GM12878 (cell line): ENCODE data around the gene DBN1. TPM values are rescaled to one million over a fixed set of nuclear protein-coding genes. Genes with fewer than 3 reads are reported as not detected.

Experiments used
- ATAC-seq: fragments of 200-7000 bp; cut with Tn5 transposase; 3 replicates; pipeline ENCODE4 v1.9.1; 2020; ENCODE audit warnings: mild to moderate bottlenecking, moderate library complexity
- BruUV-seq: library from RNA; stranded (reverse); fragments of 400-500 nt; replicated peaks from 2 replicates; lab custom pipeline; 2021; lab: Mats Ljungman, UMichigan
- CTCF ChIA-PET: fragments of 300-600 bp; sonication (Branson Sonifier 250); formaldehyde crosslinking; extraction: SDS; loops from one replicate; lab custom pipeline; 2021; ENCODE audit warnings: inconsistent platforms; lab: Yijun Ruan, JAX
- POLR2A ChIA-PET: fragments of 350-600 bp; formaldehyde crosslinking; extraction: SDS; loops from one replicate; lab custom pipeline; 2021; ENCODE audit warnings: inconsistent platforms; lab: Charles Lee
- RAD21 ChIA-PET: fragments of 300-600 bp; sonication (Branson Sonifier 250); formaldehyde crosslinking; loops from one replicate; lab custom pipeline; 2023; ENCODE audit warnings: antibody characterized with exemption; ENCODE audit not compliant: unreplicated experiment; lab: Charles Lee
- SMC1A ChIA-PET: fragments of 300-600 bp; sonication (Branson Sonifier 250); formaldehyde crosslinking; loops from one replicate; lab custom pipeline; 2023; ENCODE audit not compliant: unreplicated experiment, uncharacterized antibody; lab: Charles Lee
- DNase-seq: peaks from one replicate; pipeline ENCODE4 v3.0.0-alpha.2; 2011; ENCODE audit warnings: low read depth, low spot score
- FAIRE-seq: peaks from 3 replicates; lab custom pipeline; 2011; peaks lifted over from hg19 to GRCh38; lab: Jason Lieb, UNC
- H2AFZ ChIP-seq: 2 replicates; pipeline ENCODE4 v1.6.0; 2011; ENCODE audit warnings: low read depth, low read length, control low read depth; ENCODE audit not compliant: control insufficient read depth
- H3K27ac ChIP-seq: 2 replicates; pipeline ENCODE4 v1.5.1; 2011; ENCODE audit warnings: control low read depth; ENCODE audit not compliant: control insufficient read depth, insufficient read depth
- H3K27me3 ChIP-seq, 2 experiments: replicated peaks in 1 of 2; 2 replicates each; pipeline versions ENCODE4 v1.6.0 to v1.6.1; 2011; ENCODE audit warnings: low read length in 1 of 2; ENCODE audit not compliant: control insufficient read depth in 2 of 2, insufficient read depth in 2 of 2
- H3K36me3 ChIP-seq, 2 experiments: 2 replicates each; pipeline ENCODE4 v1.5.1; 2011; ENCODE audit warnings: low read length in 1 of 2; ENCODE audit not compliant: control insufficient read depth in 2 of 2, insufficient read depth in 2 of 2
- H3K4me1 ChIP-seq: 2 replicates; pipeline ENCODE4 v1.6.1; 2011; ENCODE audit warnings: mild to moderate bottlenecking, low read length, moderate library complexity, mixed read lengths; ENCODE audit not compliant: control insufficient read depth, insufficient read depth
- H3K4me2 ChIP-seq: 2 replicates; pipeline ENCODE4 v1.6.0; 2011; ENCODE audit warnings: control low read depth; ENCODE audit not compliant: control insufficient read depth, insufficient read depth
- H3K4me3 ChIP-seq: fragments of 200-600 bp; sonication (generic); 2 replicates; pipeline ENCODE4 v1.5.1; 2016
- H3K79me2 ChIP-seq: 2 replicates; pipeline ENCODE4 v1.6.0; 2011; ENCODE audit warnings: low read length; ENCODE audit not compliant: control insufficient read depth, insufficient read depth
- H3K9ac ChIP-seq: 2 replicates; pipeline ENCODE4 v1.8.0; 2011; ENCODE audit warnings: low read length, control low read depth, mixed read lengths; ENCODE audit not compliant: control insufficient read depth, insufficient read depth
- H3K9me3 ChIP-seq: replicated peaks from 3 replicates; pipeline ENCODE4 v1.5.1; 2011; ENCODE audit warnings: mild to moderate bottlenecking, low read length; ENCODE audit not compliant: control insufficient read depth, insufficient read depth
- H4K20me1 ChIP-seq: 2 replicates; pipeline ENCODE4 v1.6.0; 2011; ENCODE audit not compliant: control insufficient read depth, insufficient read depth
- ATF3 ChIP-seq: IDR thresholded peaks from 2 replicates; pipeline ENCODE4 v1.6.1; 2011; ENCODE audit warnings: low read depth, mild to moderate bottlenecking, low read length, moderate library complexity, borderline replicate concordance; ENCODE audit errors: extremely low read depth
- BRCA1 ChIP-seq: IDR thresholded peaks from 2 replicates; pipeline ENCODE4 v1.6.1; 2011; ENCODE audit warnings: low read depth, low read length, improper control_type of control experiment
- CBX5 ChIP-seq: sonication (generic); IDR thresholded peaks from 2 replicates; pipeline ENCODE4 v1.6.1; 2016; ENCODE audit warnings: low read depth, moderate library complexity, mild to moderate bottlenecking, inconsistent platforms
- GATAD2B ChIP-seq: fragments of 450-650 bp; conservative IDR thresholded peaks from 2 replicates; pipeline ENCODE4 v1.6.1; 2017; ENCODE audit warnings: low read depth, mild to moderate bottlenecking, moderate library complexity
- HCFC1 ChIP-seq: fragments of 150-350 bp; IDR thresholded peaks from 2 replicates; pipeline ENCODE4 v1.6.1; 2014; ENCODE audit warnings: low read length
- HDGF ChIP-seq: fragments of 450-650 bp; IDR thresholded peaks from 2 replicates; pipeline ENCODE4 v1.6.1; 2016; ENCODE audit warnings: antibody characterized with exemption
- KLF5 ChIP-seq: fragments of 450-650 bp; IDR thresholded peaks from 2 replicates; pipeline ENCODE4 v1.6.1; 2014; ENCODE audit warnings: mild to moderate bottlenecking; ENCODE audit not compliant: partially characterized antibody
- MYB ChIP-seq: fragments of 150-350 bp; IDR thresholded peaks from 2 replicates; pipeline ENCODE4 v1.6.1; 2014; ENCODE audit warnings: mild to moderate bottlenecking, low read depth, low read length, borderline replicate concordance
- NBN ChIP-seq: fragments of 450-650 bp; IDR thresholded peaks from 2 replicates; pipeline ENCODE4 v1.6.1; 2016
- PBX3 ChIP-seq: IDR thresholded peaks from 2 replicates; pipeline ENCODE4 v1.6.1; 2011; ENCODE audit warnings: mild to moderate bottlenecking, low read depth, low read length, moderate library complexity; ENCODE audit not compliant: insufficient replicate concordance
- POLR2A ChIP-seq: IDR thresholded peaks from 2 replicates; pipeline ENCODE4 v1.6.1; 2011; ENCODE audit warnings: low read depth, mild to moderate bottlenecking, low read length
- POLR2AphosphoS5 ChIP-seq: IDR thresholded peaks from 2 replicates; pipeline ENCODE4 v1.6.1; 2011; ENCODE audit warnings: mild to moderate bottlenecking, low read length, inconsistent platforms
- POU2F2 ChIP-seq: IDR thresholded peaks from 3 replicates; pipeline ENCODE4 v1.6.1; 2011; ENCODE audit warnings: low read depth, mild to moderate bottlenecking, low read length, borderline replicate concordance
- RELB ChIP-seq: fragments of 450-650 bp; IDR thresholded peaks from 2 replicates; pipeline ENCODE4 v1.6.1; 2017; ENCODE audit warnings: low read depth, mild to moderate bottlenecking, moderate library complexity
- RUNX3 ChIP-seq: IDR thresholded peaks from 2 replicates; pipeline ENCODE4 v1.6.1; 2012; ENCODE audit warnings: low read length, inconsistent platforms
- TARDBP ChIP-seq: IDR thresholded peaks from 2 replicates; pipeline ENCODE4 v1.6.1; 2016; ENCODE audit warnings: borderline replicate concordance
- TCF7 ChIP-seq: IDR thresholded peaks from 2 replicates; pipeline ENCODE4 v1.6.1; 2014; ENCODE audit warnings: antibody characterized with exemption, borderline replicate concordance
- WGBS: methylation state at CpG from one replicate; pipeline ENCODE4 v1.1.6; 2016; ENCODE audit warnings: low lambda C conversion rate; ENCODE audit not compliant: insufficient replicate concordance, insufficient coverage; ENCODE audit errors: missing lambda C conversion rate; 5-methylcytosine and 5-hydroxymethylcytosine counted together
- in situ Hi-C: fragments of 300-500 bp; cut with MboI; formaldehyde crosslinking; loops from 9 replicates; pipeline ENCODE4 v1.14.3; 2018; ENCODE audit warnings: mixed read lengths
- intact Hi-C: fragments of 100-400 bp; cut with micrococcal nuclease; formaldehyde crosslinking; loops from one replicate; pipeline ENCODE4 v1.14.2; 2022; ENCODE audit not compliant: unreplicated experiment
- polyA plus RNA-seq, 11 experiments: library from polyadenylated mRNA; depleted of rRNA in 4 of 11; unstranded in 6 of 11; stranded (reverse) in 5 of 11; fragments of >200 nt; fragmentation: Nextera tagmentation in 4 of 11; fragmentation: Illumina TruSeq in 1 of 11; extraction: Ambion mirVana in 4 of 11; extraction: Trizol in 1 of 11; gene quantifications; 1 replicate in 1 of 11; 2 replicates in 10 of 11; pipeline versions ENCODE4 v1.2.1 to v1.2.3, GENCODE V29; 2011 to 2016; ENCODE audit warnings: inconsistent platforms in 2 of 11, missing spikeins in 2 of 11, low read depth in 1 of 11
- total RNA-seq, 4 experiments: library from RNA; depleted of rRNA in 3 of 4; stranded (reverse); fragments of >200 nt in 3 of 4; fragmentation: Illumina TruSeq in 1 of 4; extraction: Trizol in 1 of 4; gene quantifications; 2 replicates each; pipeline versions ENCODE4 v1.2.1 to v1.2.3, GENCODE V29; 2013 to 2021

DBN1 gene
- total and polyA plus RNA-seq, 10 of the 15 experiments (the other 5 are each of a cell fraction or from before 2014, with no cell fraction given), result 0.18 to 81.0 (median 27.9) TPM

- TF ChIP-seq TARDBP, result no peak
- no peak for TF ChIP-seq TCF7
These were observed 605 bp upstream of the DBN1 start (continued) for GRCh38 chr5:177474002-177474476.

DNA sequence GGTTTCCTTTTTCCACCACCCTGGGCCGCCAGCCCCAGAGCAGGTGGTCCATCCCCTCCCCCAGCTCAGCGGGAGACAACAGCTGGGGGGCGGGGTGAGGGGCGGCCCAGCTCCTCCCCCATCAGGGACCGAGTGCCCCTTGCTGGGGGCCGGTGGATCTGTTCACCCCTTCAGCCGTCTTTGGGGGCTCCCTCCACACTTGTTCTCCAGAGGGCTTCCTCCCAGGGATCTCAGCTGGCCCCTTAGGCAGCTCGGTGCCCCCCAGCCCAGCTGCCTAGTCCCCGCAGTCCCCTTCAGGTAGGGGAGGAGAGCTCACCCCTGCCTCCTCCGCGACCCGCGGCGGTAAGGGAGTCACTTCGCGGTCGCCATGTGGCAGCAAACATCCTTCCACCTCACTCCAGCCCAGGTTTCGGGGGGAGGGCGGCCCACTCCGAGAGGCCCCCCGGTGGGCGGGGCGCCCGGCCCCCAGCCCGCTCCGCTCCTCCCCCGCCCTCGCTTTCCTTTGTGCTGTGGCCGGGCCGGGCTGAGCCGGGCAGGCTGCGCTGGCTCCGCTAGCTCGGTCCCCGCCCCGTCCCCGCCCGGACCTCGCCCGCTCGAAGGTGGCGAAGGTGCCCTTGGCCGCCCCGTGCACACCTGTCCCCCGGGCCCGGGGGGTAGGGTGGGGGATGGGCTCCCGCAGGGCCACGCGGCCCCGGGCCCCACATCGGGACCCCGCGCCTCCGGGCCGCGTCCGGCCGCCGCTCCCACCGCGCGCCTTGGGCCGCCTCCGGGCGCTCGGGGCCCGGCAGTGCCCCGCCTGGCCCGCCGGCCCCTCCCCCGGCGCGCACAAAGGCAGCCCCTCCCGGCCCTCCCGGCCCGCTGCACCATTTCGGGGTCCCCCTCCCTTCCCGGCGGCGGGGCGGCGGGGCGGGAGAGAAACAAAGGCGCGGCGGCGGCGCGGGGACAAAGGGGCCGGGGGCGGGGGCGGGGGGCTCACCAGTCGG, 683 bp downstream of the DBN1 start:
- BruUV-seq, result no TSS peak
- H3K4me2 ChIP-seq, result peak overlapping the region; percentile 89
- intact Hi-C loops (no loop called here), in situ Hi-C loops (no loop called here)
- H3K27me3 ChIP-seq, result no peaks in the 10 kb centered on the region
- peak; percentile 69 for ATAC-seq
- SMC1A ChIA-PET, result interaction anchor here (0.8 kb wide), 1 partner anchor 29 kb away, joined by 3 read pairs; no protein-coding TSS in a partner anchor
- H3K4me1 ChIP-seq, result peaks cover 12% of the 10 kb centered on the region
- H3K36me3 ChIP-seq, result no peaks in the 10 kb centered on the region
- CTCF ChIA-PET, result interaction anchor here (0.8 to 2.4 kb wide), 7 partner anchors 13 to 82 kb away, joined by 3 to 13 read pairs (median 3); no protein-coding TSS in a partner anchor
- H3K9ac ChIP-seq, result peak overlapping the region; percentile 61
- H3K27ac ChIP-seq, result peak overlapping the region; percentile 2; the same call in 1 of the 2 replicates
- peak overlapping the region; percentile 56 for H2AFZ ChIP-seq
- RAD21 ChIA-PET, result interaction anchor here (0.7 to 2.0 kb wide), 6 partner anchors 15 to 82 kb away, joined by 3 to 7 read pairs (median 4); partner anchors contain the start of gene PDLIM7
- 5% methylated on average over 23 of the region's 93 CpGs for WGBS
- H3K79me2 ChIP-seq, result peaks cover 4% of the 10 kb centered on the region; the same call in 1 of the 2 replicates
- peak overlapping the region; percentile 46 for H3K4me3 ChIP-seq
- no peak for FAIRE-seq
- H3K9me3 ChIP-seq, result no peaks in the 10 kb centered on the region
- H4K20me1 ChIP-seq, result no peaks in the 10 kb centered on the region
- POLR2A ChIA-PET, result interaction anchor here (0.6 to 1.6 kb wide), 6 partner anchors 10 to 36 kb away, joined by 3 to 6 read pairs (median 3); partner anchors contain the start of gene DOK3
- no peak for DNase-seq
- no peak for TF ChIP-seq KLF5
- no peak for TF ChIP-seq MYB
- peak; percentile 74 for TF ChIP-seq POLR2A
- no peak for TF ChIP-seq PBX3
- peak; percentile 51; the same call in 1 of the 2 replicates for TF ChIP-seq NBN
- no peak for TF ChIP-seq CBX5
- TF ChIP-seq ATF3, result no peak
- TF ChIP-seq POLR2AphosphoS5, result no peak
- no peak for TF ChIP-seq HDGF
- TF ChIP-seq RUNX3, result peak; percentile 49
- TF ChIP-seq HCFC1, result no peak
- 0 out of 2 replicates have a peak, but pooled peaks have one; percentile 18 for TF ChIP-seq RELB
- TF ChIP-seq POU2F2, result no peak
- TF ChIP-seq BRCA1, result no peak
- TF ChIP-seq GATAD2B, result peak; percentile 14; the same call in 1 of the 2 replicates
